ENCODE measurements around the gene SART1. TPM values are rescaled to one million over a fixed set of nuclear protein-coding genes. Genes with fewer than 3 reads are reported as not detected.

Gene SART1
- polyA plus RNA-seq, 1 donor = 38.1 TPM

Other genes starting within 250 kb of the SART1 start
- 57.8 TPM for gene KAT5, start 249.5 kb upstream of the SART1 start, polyA plus RNA-seq
- 38.9 TPM for gene RNASEH2C, start 240.9 kb upstream of the SART1 start, polyA plus RNA-seq
- 15.2 TPM for gene AP5B1, start 180.8 kb upstream of the SART1 start, polyA plus RNA-seq
- 32.6 TPM for gene OVOL1, start 174.7 kb upstream of the SART1 start, polyA plus RNA-seq
- gene SNX32, start 127.8 kb upstream of the SART1 start, polyA plus RNA-seq = 6.3 TPM
- gene CFL1, start 103.6 kb upstream of the SART1 start, polyA plus RNA-seq = 933 TPM
- 62.1 TPM for gene MUS81, start 101.3 kb upstream of the SART1 start, polyA plus RNA-seq
- gene EFEMP2, start 88.9 kb upstream of the SART1 start, polyA plus RNA-seq = 37.7 TPM
- 2.4 TPM for gene CTSW, start 81.9 kb upstream of the SART1 start, polyA plus RNA-seq
- gene FIBP, start 73.3 kb upstream of the SART1 start, polyA plus RNA-seq = 59.9 TPM
- 10.9 TPM for gene CCDC85B, start 71.1 kb upstream of the SART1 start, polyA plus RNA-seq
- gene FOSL1, start 61.3 kb upstream of the SART1 start, polyA plus RNA-seq = 0.15 TPM
- gene C11orf68, start 42.7 kb upstream of the SART1 start, polyA plus RNA-seq = 30.3 TPM
- gene DRAP1, start 42.3 kb upstream of the SART1 start, polyA plus RNA-seq = 71.0 TPM
- gene TSGA10IP, start 16.3 kb upstream of the SART1 start, polyA plus RNA-seq = not detected
- 33.5 TPM for gene EIF1AD, start 40.4 kb downstream of the SART1 start, polyA plus RNA-seq
- 120 TPM for gene BANF1, start 40.8 kb downstream of the SART1 start, polyA plus RNA-seq
- gene CST6, start 50.3 kb downstream of the SART1 start, polyA plus RNA-seq = 1.7 TPM
- not detected for gene CATSPER1, start 64.7 kb downstream of the SART1 start, polyA plus RNA-seq
- gene GAL3ST3, start 87.4 kb downstream of the SART1 start, polyA plus RNA-seq = 0.39 TPM
- 146 TPM for gene SF3B2, start 90.6 kb downstream of the SART1 start, polyA plus RNA-seq
- gene PACS1, start 108.5 kb downstream of the SART1 start, polyA plus RNA-seq = 30.3 TPM